ENCODE data around the gene RBMS1.
"Not testable (repeated sequence)": the region's sequence is repeated elsewhere in the genome, so short reads cannot be mapped to it uniquely, and the experiment has no call there.

Gene RBMS1

GRCh38 chr2:160499865-160500264 lies 6.3 kb upstream of the RBMS1 start:
- DNase-seq, result no peak

DNA sequence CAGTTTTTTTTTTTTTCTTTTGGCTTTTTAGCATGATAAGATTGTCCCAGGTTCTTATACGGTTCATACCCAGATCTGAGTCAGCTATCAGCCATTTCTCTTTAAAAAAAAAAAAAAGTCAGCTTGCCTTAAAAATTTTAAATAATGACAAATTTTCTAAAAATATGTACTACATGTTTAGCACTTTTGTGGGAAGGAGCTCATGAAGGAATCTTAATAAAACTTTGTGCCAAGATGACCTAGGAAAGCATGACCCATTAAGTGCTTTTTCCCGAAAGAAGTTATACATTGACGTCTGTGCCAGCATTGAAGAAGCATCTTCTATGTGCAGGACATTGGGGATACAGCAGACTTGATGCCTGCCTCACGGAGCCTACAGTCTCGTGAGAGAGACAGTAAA lies 4.5 kb upstream of the RBMS1 start:
- DNase-seq, result no peak

GRCh38 chr2:160494201-160494644 lies 616 bp upstream of the RBMS1 start:
- peak; percentile 45 for DNase-seq

DNA sequence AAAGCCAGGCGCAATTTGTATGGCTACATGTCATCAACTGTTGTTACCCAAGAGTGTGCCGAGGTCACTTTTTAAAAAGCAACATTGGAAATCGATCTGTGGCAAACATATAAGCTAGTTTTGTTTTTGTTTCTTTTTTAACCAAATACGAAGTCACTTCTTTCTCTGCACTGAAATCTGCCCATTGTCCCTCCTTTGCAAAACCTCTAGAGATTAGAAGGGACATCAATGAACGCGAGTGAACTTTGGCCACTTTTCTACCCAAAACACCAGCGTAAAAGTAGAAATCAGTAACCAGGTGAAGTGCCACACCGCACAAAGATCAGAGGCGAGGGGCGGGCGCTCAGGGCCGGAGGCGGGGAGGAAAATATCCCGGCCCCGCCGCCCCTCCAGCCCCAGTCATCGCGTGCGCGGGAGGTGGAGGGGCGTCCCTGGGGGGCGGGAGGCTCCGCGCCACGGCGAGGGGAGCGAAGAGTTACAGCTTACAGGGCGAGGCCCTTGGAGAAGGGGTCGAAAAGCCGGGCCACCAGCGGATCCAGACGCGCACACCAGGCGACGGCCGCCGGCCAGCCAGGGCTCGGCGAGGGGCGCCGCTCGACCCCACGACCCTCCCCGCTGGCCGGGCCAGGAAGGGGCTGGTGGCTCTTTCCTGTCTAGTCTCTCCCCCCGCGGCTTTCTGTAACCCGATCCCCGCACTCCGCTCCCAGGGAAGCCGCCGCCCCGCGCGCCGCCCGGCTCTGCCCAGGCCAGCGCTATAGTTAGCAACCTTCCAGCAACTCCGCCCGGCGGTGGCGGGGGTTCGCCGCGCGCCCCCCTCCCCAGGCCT lies 993 bp downstream of the RBMS1 start:
- peak; percentile 56 for DNase-seq

- no peak for DNase-seq
Measured at GRCh38 chr2:160491911-160492371, 1.7 kb downstream of the RBMS1 start.

DNA sequence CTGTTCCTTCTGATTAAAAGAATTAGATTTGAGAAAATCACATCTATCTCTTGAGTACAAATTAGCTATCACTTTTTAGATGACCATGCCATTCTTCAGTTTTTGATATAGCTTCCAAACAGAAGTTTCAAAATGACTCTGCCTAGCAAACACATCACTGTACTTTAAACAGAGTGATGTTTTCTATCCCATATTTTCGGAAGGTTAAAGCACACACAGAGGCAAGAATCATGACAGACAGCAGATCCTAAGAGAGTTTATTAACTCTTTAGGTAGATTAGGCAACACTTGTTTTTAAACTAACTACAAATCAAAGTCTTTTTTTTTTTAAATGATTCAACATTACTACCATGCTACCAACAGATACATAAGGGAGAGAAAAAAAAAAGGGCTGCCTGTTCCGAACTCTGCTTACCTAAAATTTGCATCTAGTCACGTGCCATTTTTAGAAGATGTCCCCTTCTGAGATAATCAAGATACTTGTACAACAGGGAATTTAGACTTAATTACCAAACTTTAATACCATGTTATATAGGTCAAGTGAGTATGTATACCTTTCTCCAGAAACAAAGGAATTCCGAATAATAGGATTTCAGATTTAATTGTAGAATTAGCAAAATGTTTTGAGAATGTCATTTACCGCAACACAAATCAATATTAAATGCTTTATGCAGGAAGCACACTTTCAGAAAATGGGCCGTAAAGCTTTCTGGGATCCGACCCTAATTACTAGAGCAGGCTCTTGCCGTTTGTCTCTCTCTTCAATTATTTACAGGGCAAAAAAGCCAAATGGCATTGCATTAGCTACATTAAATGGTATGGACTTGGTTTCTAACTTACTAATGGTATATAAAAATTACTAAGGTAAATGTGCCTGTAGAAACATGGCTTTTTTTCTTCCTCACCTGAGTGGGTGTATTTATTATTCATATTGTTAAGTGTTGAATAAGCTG lies 2.6 kb downstream of the RBMS1 start:
- DNase-seq, result no peak

DNA sequence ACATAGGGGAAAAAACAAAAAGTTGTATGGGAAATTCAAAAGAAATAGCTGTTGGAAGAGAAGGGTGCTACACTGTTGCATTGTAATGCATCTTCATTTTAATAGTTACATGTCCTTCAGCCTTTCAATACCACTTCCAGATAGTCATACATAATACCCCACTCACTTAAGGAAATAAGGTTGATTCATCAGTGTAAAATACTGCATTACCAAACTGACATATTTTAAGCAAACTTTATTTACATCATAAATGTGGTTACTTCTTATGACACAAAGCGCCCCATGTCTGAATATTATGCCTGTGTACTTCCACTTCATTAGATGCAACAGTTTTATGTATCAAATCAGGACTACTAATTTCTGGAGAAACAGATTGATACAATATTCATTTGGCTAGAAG lies 4.5 kb downstream of the RBMS1 start:
- no peak for DNase-seq

- not testable (repeated sequence) for DNase-seq
Measured at GRCh38 chr2:160488289-160488688, 5.3 kb downstream of the RBMS1 start.

GRCh38 chr2:160486341-160486740 lies 7.3 kb downstream of the RBMS1 start:
- DNase-seq, result no peak

- no peak for DNase-seq
Measured at GRCh38 chr2:160484859-160485520, 8.6 kb downstream of the RBMS1 start.

GRCh38 chr2:160482673-160483072 lies 10.9 kb downstream of the RBMS1 start:
- DNase-seq, result peak; percentile 2

DNA sequence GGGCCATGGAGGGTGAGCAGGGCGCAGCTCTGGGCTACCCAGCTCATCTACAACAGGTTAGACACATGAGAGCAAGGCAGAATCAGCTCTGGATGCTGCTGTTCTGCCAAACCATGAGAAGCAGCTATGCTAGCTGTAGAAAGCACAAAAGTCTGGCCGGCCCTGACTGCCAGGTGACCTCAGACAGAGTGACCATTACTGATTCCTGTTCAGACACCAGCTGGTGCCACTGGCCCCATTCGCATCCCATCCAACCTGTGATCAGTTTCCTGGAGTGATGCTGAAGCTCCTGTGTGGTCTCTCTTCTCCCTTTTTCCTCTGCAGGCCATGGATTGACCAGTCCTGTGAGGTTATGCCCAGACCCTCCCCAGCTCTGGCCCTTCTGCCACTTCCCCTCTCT lies 14.3 kb downstream of the RBMS1 start:
- DNase-seq, result no peak

- DNase-seq, result peak; percentile 80
Measured at GRCh38 chr2:160478660-160479059, 14.9 kb downstream of the RBMS1 start.

DNA sequence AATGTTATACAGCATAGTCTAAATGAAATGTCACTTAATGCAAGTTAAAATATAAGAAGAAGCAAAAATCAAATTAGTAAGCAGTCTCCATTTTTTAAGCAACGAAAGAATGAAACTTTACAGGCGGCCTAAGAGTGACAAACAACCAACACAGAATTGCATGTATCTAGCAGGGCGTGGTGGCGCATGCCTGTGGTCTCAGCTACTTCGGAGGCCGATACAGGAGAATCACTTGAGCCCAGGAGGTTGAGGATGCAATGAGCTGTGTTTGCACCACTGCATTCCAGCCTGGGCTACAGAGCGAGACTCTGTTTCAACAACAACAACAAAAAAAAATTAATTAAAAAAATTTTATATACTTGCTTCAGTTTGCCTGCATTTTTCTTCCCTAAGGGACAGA lies 16.6 kb downstream of the RBMS1 start:
- no peak for DNase-seq

- no peak for DNase-seq
Measured at GRCh38 chr2:160474891-160475787, 18.5 kb downstream of the RBMS1 start.

GRCh38 chr2:160474319-160474645 lies 19.3 kb downstream of the RBMS1 start:
- DNase-seq, result no peak

DNA sequence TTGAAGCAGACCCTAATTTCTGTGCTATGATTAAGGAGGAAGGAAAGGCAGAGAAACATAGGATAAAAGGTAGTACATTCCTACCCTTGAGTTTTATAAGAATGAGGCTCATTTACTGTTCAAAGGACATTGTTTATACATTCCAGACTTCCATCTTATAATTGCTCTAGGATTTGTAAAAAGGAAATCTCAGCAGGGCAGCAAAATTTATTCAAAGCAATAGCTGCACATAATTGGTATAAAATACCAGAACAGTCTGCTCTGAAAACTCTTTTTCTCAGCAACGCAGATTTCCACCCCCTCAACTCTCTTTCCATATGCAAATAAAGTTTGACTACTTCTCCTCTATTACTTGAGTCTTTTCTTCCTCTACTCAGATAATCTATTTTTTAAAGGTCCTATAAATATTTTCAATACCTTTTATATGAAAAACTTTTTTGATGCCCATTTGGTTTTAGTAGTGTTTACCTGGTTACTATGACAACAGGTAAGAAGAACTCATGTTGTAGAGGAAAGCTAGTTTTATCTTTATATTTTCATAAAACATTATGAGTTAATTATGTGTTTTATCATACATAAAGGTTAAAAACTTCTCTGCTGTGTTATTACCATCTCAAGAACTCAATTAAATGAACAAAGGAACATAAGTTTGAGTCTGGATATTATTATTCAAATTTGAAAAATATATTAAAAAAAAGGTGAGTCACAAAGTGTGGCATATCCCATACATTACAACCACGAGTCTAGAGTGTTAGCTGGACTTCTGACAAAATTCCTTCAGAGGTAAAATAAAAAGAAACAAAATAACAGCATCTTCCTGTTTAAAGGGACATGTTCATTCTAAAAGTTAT lies 19.9 kb downstream of the RBMS1 start:
- no peak for DNase-seq

DNA sequence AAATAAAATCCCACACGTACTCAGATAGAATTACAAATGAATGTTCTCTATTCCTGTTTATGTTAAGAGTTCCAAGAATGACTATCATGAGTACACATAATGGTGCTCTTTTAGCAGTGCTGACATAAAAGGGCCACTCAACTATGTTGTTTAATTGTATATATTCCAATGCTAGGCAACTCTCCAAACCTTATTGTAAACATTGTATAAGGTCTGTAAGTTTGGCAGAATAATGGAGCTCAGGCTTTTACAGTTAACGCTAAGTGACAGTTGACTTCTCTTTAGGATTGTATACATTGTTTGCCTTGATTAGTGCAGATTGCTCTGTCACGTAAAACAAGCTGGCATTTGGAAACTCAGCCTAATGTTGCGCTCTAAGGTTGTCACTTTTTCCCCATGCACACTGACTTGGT lies 20.8 kb downstream of the RBMS1 start:
- DNase-seq, result peak; percentile 89

DNA sequence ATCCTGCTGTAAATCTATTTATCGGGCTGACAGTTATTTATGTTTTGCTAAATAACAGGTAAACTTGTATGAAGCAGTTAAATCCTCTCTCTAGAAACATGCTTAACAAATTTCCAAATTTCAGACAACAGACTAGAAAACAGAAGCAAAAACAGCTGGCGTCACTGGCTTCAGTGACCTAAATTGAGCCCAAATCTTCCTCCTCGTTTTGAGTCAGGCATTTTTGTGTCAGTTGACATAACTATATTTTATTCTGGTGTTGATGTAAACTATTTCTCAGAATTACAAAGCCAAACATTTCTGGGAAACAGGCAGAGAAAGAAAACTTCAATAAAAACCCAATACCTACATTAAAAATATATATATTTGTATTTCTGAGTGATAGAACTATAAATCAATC lies 21.7 kb downstream of the RBMS1 start:
- DNase-seq, result no peak

GRCh38 chr2:160469621-160470204 lies 23.9 kb downstream of the RBMS1 start:
- DNase-seq, result no peak

- DNase-seq, result no peak
Measured at GRCh38 chr2:160469164-160469563, 24.4 kb downstream of the RBMS1 start.
